CD14-positive monocyte (primary cell): ENCODE measurements around the gene MADCAM1. TPM values are rescaled to one million over a fixed set of nuclear protein-coding genes. Genes with fewer than 3 reads are reported as not detected.

Experiments
- DNase-seq, 3 donors: peaks; one replicate each; pipeline ENCODE4 v3.0.0-alpha.2; 2011 to 2022
- H2AFZ ChIP-seq: 2 replicates; pipeline ENCODE4 v1.6.0; 2012; ENCODE audit warnings: mild to moderate bottlenecking, low read depth, low read length, inconsistent platforms; ENCODE audit not compliant: insufficient read depth, poor library complexity, severe bottlenecking
- H3K27ac ChIP-seq, 2 donors: 1 replicate in 1 of 2; 2 replicates in 1 of 2; pipeline ENCODE4 v1.5.1; 2012 to 2013; ENCODE audit warnings: low read length in 2 of 2, control low read depth in 1 of 2, inconsistent platforms in 1 of 2, low read depth in 1 of 2, mild to moderate bottlenecking in 1 of 2
- H3K27me3 ChIP-seq, 2 donors: one replicate each; pipeline versions ENCODE4 v1.6.0 to v1.6.1; 2011 to 2013; ENCODE audit warnings: low read length in 2 of 2; ENCODE audit not compliant: control insufficient read depth in 2 of 2, insufficient read depth in 2 of 2
- H3K36me3 ChIP-seq, 2 donors: replicated peaks in 1 of 2; 1 replicate in 1 of 2; 2 replicates in 1 of 2; pipeline versions ENCODE4 v1.5.1 to v1.6.1; 2012 to 2013; ENCODE audit warnings: low read length in 2 of 2, control low read depth in 1 of 2, inconsistent platforms in 1 of 2, mild to moderate bottlenecking in 1 of 2; ENCODE audit not compliant: insufficient read depth in 2 of 2, control insufficient read depth in 1 of 2
- H3K4me1 ChIP-seq, 2 donors: 1 replicate in 1 of 2; 2 replicates in 1 of 2; pipeline versions ENCODE4 v1.5.1 to v1.6.1; 2012 to 2013; ENCODE audit warnings: low read length in 2 of 2, control low read depth in 1 of 2, inconsistent platforms in 1 of 2, mild to moderate bottlenecking in 1 of 2, moderate library complexity in 1 of 2; ENCODE audit not compliant: insufficient read depth in 2 of 2, control insufficient read depth in 1 of 2
- H3K4me2 ChIP-seq: replicated peaks from 2 replicates; pipeline ENCODE3; 2012; ENCODE audit warnings: low read length, moderate library complexity, mild to moderate bottlenecking; ENCODE audit not compliant: poor library complexity, severe bottlenecking; ENCODE audit errors: extremely low read depth
- H3K4me3 ChIP-seq, 3 experiments: fragments of 200-600 bp in 1 of 3; sonication (generic) in 1 of 3; replicated peaks in 1 of 3; 1 replicate in 2 of 3; 2 replicates in 1 of 3; pipeline ENCODE4 v1.5.1; 2011 to 2013; ENCODE audit warnings: low read length in 3 of 3, mild to moderate bottlenecking in 3 of 3, control low read depth in 2 of 3, low read depth in 2 of 3, inconsistent platforms in 1 of 3, moderate library complexity in 1 of 3
- H3K79me2 ChIP-seq: 2 replicates; pipeline ENCODE4 v1.6.0; 2012; ENCODE audit warnings: mild to moderate bottlenecking, control low read depth, inconsistent platforms, low read length, moderate library complexity; ENCODE audit not compliant: insufficient read depth
- H3K9ac ChIP-seq: 2 replicates; pipeline ENCODE4 v1.6.0; 2017; ENCODE audit warnings: low read length, mild to moderate bottlenecking; ENCODE audit not compliant: insufficient read depth, poor library complexity, severe bottlenecking
- H3K9me3 ChIP-seq, 2 donors: replicated peaks in 1 of 2; 1 replicate in 1 of 2; 2 replicates in 1 of 2; pipeline versions ENCODE4 v1.5.1 to v1.6.1; 2012 to 2013; ENCODE audit warnings: low read length in 2 of 2, control low read depth in 1 of 2; ENCODE audit not compliant: control insufficient read depth in 1 of 2, insufficient read depth in 1 of 2
- H4K20me1 ChIP-seq: 2 replicates; pipeline ENCODE4 v1.6.0; 2012; ENCODE audit warnings: mild to moderate bottlenecking, low read length, control low read depth, moderate library complexity; ENCODE audit not compliant: insufficient read depth
- H3K27ac Mint-ChIP-seq, 7 donors: one replicate each; pipeline ENCODE4 v1.8.0; 2020; ENCODE audit warnings: mild to moderate bottlenecking in 7 of 7, mixed read lengths in 7 of 7, moderate library complexity in 6 of 7, inconsistent platforms in 2 of 7
- H3K27me3 Mint-ChIP-seq, 3 donors: one replicate each; pipeline ENCODE4 v1.8.0; 2021 to 2022; ENCODE audit warnings: low read depth in 3 of 3, mild to moderate bottlenecking in 3 of 3, mixed read lengths in 3 of 3, moderate library complexity in 3 of 3, inconsistent platforms in 1 of 3
- H3K36me3 Mint-ChIP-seq, 2 donors: one replicate each; pipeline ENCODE4 v1.8.0; 2020; ENCODE audit warnings: mixed read lengths in 2 of 2, inconsistent platforms in 1 of 2, mild to moderate bottlenecking in 1 of 2
- H3K4me1 Mint-ChIP-seq: one replicate; pipeline ENCODE4 v1.8.0; 2020; ENCODE audit warnings: mild to moderate bottlenecking, mixed read lengths
- H3K4me3 Mint-ChIP-seq, 2 donors: one replicate each; pipeline ENCODE4 v1.8.0; 2020; ENCODE audit warnings: mild to moderate bottlenecking in 2 of 2, mixed read lengths in 2 of 2, moderate library complexity in 1 of 2
- H3K9me3 Mint-ChIP-seq, 7 donors: one replicate each; pipeline ENCODE4 v1.8.0; 2020 to 2022; ENCODE audit warnings: mixed read lengths in 7 of 7, mild to moderate bottlenecking in 6 of 7, moderate library complexity in 6 of 7, inconsistent platforms in 2 of 7
- WGBS: methylation state at CpG from one replicate; pipeline ENCODE4 v1.1.5; 2013; ENCODE audit warnings: missing lambda C conversion rate; ENCODE audit not compliant: insufficient coverage; 5-methylcytosine and 5-hydroxymethylcytosine counted together
- intact Hi-C, 2 donors: fragments of 100-400 bp; cut with micrococcal nuclease; formaldehyde crosslinking; loops; one replicate each; pipeline versions ENCODE4 v1.15.0 to v1.15.1; 2023
- polyA plus RNA-seq, 3 donors: library from polyadenylated mRNA; depleted of rRNA in 1 of 3; unstranded in 2 of 3; stranded (reverse) in 1 of 3; fragments of 300-500 nt in 2 of 3; fragments of >200 nt in 1 of 3; fragmentation: Illumina TruSeq in 2 of 3; gene quantifications; 1 replicate in 2 of 3; 2 replicates in 1 of 3; pipeline ENCODE4 v1.2.3, GENCODE V29; 2012 to 2021
- TF ChIP-seq, protein P1 (sequence below): fragments of 200-600 bp; IDR thresholded peaks from one replicate; pipeline ENCODE4 v1.8.0; 2022; ENCODE audit warnings: antibody characterized with exemption, mild to moderate bottlenecking

MADCAM1 gene
- polyA plus RNA-seq, 3 donors: 0.17 TPM; not detected in 2

- H4K20me1 ChIP-seq: no peaks in the 10 kb centered on the region
- H3K4me2 ChIP-seq: no peak overlapping the region
- no peaks in the 10 kb centered on the region for H3K79me2 ChIP-seq
- H3K27ac ChIP-seq: no peak overlapping the region
- 54% methylated on average over 20 of the region's 20 CpGs for WGBS
- Mint-ChIP-seq H3K4me1 (peaks cover 5% of the 10 kb centered on the region), H3K27ac (no peak overlapping the region), H3K27me3 (peaks cover 28 to 54% (median 50%) of the 10 kb centered on the region in 3 donors), H3K9me3 (peaks cover 17 to 34% (median 22%) of the 10 kb centered on the region in 7 donors), H3K4me3 (no peak overlapping the region), H3K36me3 (no peaks in the 10 kb centered on the region)
- no peaks in the 10 kb centered on the region for H3K36me3 ChIP-seq
- intact Hi-C loops: loop anchor here in 1 of 2 donors (10.0 kb wide), 1 partner anchor 138 kb away; the partner anchor contains the start of gene MIER2
- H3K9ac ChIP-seq: no peak overlapping the region
- no peaks in the 10 kb centered on the region for H3K4me1 ChIP-seq
- TF ChIP-seq, protein P1, sequence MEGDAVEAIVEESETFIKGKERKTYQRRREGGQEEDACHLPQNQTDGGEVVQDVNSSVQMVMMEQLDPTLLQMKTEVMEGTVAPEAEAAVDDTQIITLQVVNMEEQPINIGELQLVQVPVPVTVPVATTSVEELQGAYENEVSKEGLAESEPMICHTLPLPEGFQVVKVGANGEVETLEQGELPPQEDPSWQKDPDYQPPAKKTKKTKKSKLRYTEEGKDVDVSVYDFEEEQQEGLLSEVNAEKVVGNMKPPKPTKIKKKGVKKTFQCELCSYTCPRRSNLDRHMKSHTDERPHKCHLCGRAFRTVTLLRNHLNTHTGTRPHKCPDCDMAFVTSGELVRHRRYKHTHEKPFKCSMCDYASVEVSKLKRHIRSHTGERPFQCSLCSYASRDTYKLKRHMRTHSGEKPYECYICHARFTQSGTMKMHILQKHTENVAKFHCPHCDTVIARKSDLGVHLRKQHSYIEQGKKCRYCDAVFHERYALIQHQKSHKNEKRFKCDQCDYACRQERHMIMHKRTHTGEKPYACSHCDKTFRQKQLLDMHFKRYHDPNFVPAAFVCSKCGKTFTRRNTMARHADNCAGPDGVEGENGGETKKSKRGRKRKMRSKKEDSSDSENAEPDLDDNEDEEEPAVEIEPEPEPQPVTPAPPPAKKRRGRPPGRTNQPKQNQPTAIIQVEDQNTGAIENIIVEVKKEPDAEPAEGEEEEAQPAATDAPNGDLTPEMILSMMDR: no peak
- no peak overlapping the region for H2AFZ ChIP-seq
- DNase-seq: no peak
- no peak overlapping the region for H3K4me3 ChIP-seq
- peaks cover 13 to 19% of the 10 kb centered on the region in 2 donors for H3K9me3 ChIP-seq
- H3K27me3 ChIP-seq: peaks cover 0 to 9% of the 10 kb centered on the region in 2 donors
Observed at GRCh38 chr19:482186-483041, 13.9 kb upstream of the MADCAM1 start.

GRCh38 chr19:483332-484072 lies 12.8 kb upstream of the MADCAM1 start:
- Histone ChIP-seq H3K9ac (no peak overlapping the region), H3K4me1 (peaks cover 5 to 8% of the 10 kb centered on the region in 2 donors), H4K20me1 (no peaks in the 10 kb centered on the region), H2AFZ (no peak overlapping the region), H3K36me3 (no peaks in the 10 kb centered on the region), H3K4me2 (no peak overlapping the region), H3K27ac (no peak overlapping the region), H3K4me3 (no peak overlapping the region), H3K9me3 (peaks cover 13 to 19% of the 10 kb centered on the region in 2 donors), H3K79me2 (no peaks in the 10 kb centered on the region), H3K27me3 (peaks cover 0 to 9% of the 10 kb centered on the region in 2 donors)
- H3K27me3 Mint-ChIP-seq: peaks cover 28 to 47% (median 46%) of the 10 kb centered on the region in 3 donors
- no peak overlapping the region for H3K27ac Mint-ChIP-seq
- TF ChIP-seq, protein P1: no peak
- peaks cover 17 to 34% (median 23%) of the 10 kb centered on the region in 7 donors for H3K9me3 Mint-ChIP-seq
- intact Hi-C loops: loop anchor here in 1 of 2 donors (10.0 kb wide), 1 partner anchor 139 kb away; the partner anchor contains the start of gene MIER2
- H3K36me3 Mint-ChIP-seq: no peaks in the 10 kb centered on the region
- H3K4me3 Mint-ChIP-seq: no peak overlapping the region
- no peak for DNase-seq
- H3K4me1 Mint-ChIP-seq: peaks cover 10% of the 10 kb centered on the region
- WGBS: 68% methylated on average over 18 of the region's 21 CpGs
